ENCODE measurements around the gene TMEM244. TPM values are rescaled to one million over a fixed set of nuclear protein-coding genes. Genes with fewer than 3 reads are reported as not detected.

The TMEM244 gene
- total and polyA plus RNA-seq, 9 of the 15 experiments (the other 6 are each of a cell fraction or from before 2014, with no cell fraction given), result not detected

- TF ChIP-seq DIDO1 (tag; IDR thresholded peaks at IDR 0.05; ENCODE audit: low read depth) (no peak), ZSCAN32 (CRISPR knock-in tag; IDR thresholded peaks at IDR 0.05) (no peak), MCM5 (IDR thresholded peaks at IDR 0.05; ENCODE audit: low read depth) (no peak), RFX7 (CRISPR knock-in tag; IDR thresholded peaks at IDR 0.05) (no peak), SMARCA4 (IDR thresholded peaks at IDR 0.05) (no peak), MEF2A (IDR thresholded peaks at IDR 0.05; ENCODE audit: control insufficient read depth, low read depth, low read length) (no peak), GTF2E2 (tag; IDR thresholded peaks at IDR 0.05) (no peak), TFAP4 (CRISPR knock-in tag; IDR thresholded peaks at IDR 0.05; ENCODE audit: borderline replicate concordance) (no peak), HINFP (tag; conservative IDR thresholded peaks at IDR 0.05; ENCODE audit: low read depth) (no peak), KDM1A (IDR thresholded peaks at IDR 0.05) (no peak)
- no peak overlapping the region for H2AFZ ChIP-seq (ENCODE audit: low read depth, low read length)
- H3K79me2 ChIP-seq (ENCODE audit: control insufficient read depth, insufficient read depth, low read length), result no peaks in the 10 kb centered on the region
- 20% methylated on average over 2 of the region's 2 CpGs for WGBS (ENCODE audit: insufficient coverage, low coverage, missing lambda C conversion rate)
- no peak overlapping the region for H3K4me3 ChIP-seq
- ATAC-seq (no peak), FAIRE-seq (no peak), DNase-seq (ENCODE audit: extremely low read depth in 1 of 4, low spot score in 3 of 4) (no peak)
- ChIA-PET POLR2A (no interaction called here), CTCF (ENCODE audit: low intra/inter-chr PET ratio) (no interaction called here)
- no peak overlapping the region for H3K27ac ChIP-seq (ENCODE audit: extremely low read depth, low read depth, low read length)
- intact Hi-C loops (cut with micrococcal nuclease), result no loop called here
- no peak overlapping the region for H3K9ac ChIP-seq (ENCODE audit: insufficient read depth in 1 of 2, low read depth in 2 of 2, low read length in 2 of 2)
- H3K9me1 ChIP-seq (ENCODE audit: control insufficient read depth, insufficient read depth, low read length), result no peaks in the 10 kb centered on the region
- no peaks in the 10 kb centered on the region for H3K4me1 ChIP-seq (replicated peaks in 1 of 2; ENCODE audit: control insufficient read depth in 2 of 2, insufficient read depth in 2 of 2, low read length in 2 of 2)
- H4K20me1 ChIP-seq (replicated peaks; ENCODE audit: control insufficient read depth, insufficient read depth, low read length), result no peaks in the 10 kb centered on the region
- no peaks in the 10 kb centered on the region for H3K27me3 ChIP-seq (ENCODE audit: control insufficient read depth in 2 of 2, insufficient read depth in 2 of 2, low read length in 2 of 2)
- no peak overlapping the region for H3K4me2 ChIP-seq (ENCODE audit: insufficient read depth, low read length)
- H3K9me3 ChIP-seq (replicated peaks; ENCODE audit: control insufficient read depth, insufficient read depth, low read depth, low read length), result no peaks in the 10 kb centered on the region
- BruUV-seq (replicated peaks), result no TSS peak
- in situ Hi-C loops (cut with MboI), result no loop called here
- H3K36me3 ChIP-seq (ENCODE audit: control insufficient read depth, insufficient read depth, low read length), result no peaks in the 10 kb centered on the region
Measured at GRCh38 chr6:129812145-129812777, 48.9 kb downstream of the TMEM244 start.

Data from K562 (cell line).